AG10803 (cell line): ENCODE measurements around the gene MICALL2.

ENCODE experiments used
- DNase-seq: peaks from one replicate; pipeline ENCODE4 v3.0.0; 2010; ENCODE audit warnings: low read depth
- H3K4me3 ChIP-seq: 2 replicates; pipeline ENCODE4 v1.5.1; 2011; ENCODE audit warnings: mild to moderate bottlenecking, low read length, control low read depth
- CTCF ChIP-seq: conservative IDR thresholded peaks from 2 replicates; pipeline ENCODE4 v1.5.1; 2011; ENCODE audit warnings: mild to moderate bottlenecking, low read length, control low read depth, inconsistent platforms

Gene MICALL2

GRCh38 chr7:1485156-1485555 lies 25.9 kb upstream of the MICALL2 start:
- DNase-seq = no peak
- no peak overlapping the region for H3K4me3 ChIP-seq
- TF ChIP-seq CTCF = no peak

DNA sequence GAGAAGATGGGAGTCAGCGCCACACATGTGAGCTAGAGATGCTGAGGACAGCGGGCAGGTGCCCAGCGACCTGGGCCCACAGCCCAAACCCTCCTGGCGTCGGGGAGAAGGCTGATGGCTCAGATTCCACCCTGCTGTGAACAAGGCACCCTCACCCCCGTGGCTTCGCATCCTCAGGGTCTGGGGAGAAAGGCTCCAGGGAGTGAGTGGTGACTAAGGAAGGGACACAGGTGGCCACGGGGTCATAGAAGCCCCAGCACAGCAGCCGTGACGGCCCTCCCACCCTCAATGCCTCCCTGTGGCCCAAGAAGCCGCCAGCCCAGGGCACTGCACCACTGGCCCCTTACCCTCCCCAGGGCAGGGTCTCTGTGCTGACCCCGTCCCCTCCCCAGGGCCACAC lies 25.3 kb upstream of the MICALL2 start:
- DNase-seq = no peak
- no peak for TF ChIP-seq CTCF
- no peak overlapping the region for H3K4me3 ChIP-seq

GRCh38 chr7:1483536-1484505 lies 24.6 kb upstream of the MICALL2 start:
- DNase-seq = no peak
- H3K4me3 ChIP-seq = no peak overlapping the region
- TF ChIP-seq CTCF = no peak

DNA sequence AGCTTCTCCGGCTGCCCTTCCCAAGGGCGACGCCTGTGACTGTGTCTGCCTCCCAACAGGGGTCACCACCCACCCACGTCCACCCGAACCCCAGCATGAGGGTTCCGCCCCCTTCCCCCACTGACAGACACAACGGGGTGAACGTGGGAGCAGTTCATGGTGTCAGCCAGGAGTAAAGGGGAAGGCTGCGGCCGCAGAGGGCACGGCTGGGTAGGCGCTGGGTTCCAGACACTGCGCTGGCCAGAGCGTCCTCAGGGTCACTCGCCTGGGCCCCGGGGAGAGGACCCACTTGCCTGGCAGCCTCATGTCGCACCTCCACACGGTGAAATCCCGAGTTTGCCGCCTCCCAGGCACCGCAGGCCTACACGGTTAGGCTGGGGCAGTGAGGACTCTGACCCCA lies 23.8 kb upstream of the MICALL2 start:
- TF ChIP-seq CTCF = no peak
- no peak for DNase-seq
- no peak overlapping the region for H3K4me3 ChIP-seq

DNA sequence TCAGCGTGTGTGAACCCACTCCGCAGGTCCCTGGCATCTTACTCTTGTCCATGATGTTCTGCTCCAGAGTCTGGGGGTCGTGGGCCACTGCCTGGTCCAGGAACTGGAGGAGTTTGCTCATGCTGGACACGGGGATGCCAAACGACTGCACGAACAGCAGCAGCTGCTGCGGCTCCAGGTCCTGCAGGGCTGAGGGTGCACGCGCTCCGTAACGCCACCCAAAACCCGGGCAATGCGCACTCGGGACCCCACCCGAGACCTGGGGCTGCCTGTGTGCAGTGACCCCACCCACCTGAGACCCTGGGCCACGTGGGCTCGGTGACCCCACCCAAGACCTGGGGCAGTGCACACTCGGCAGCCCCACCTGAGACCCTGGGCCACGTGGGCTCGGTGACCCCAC lies 22.0 kb upstream of the MICALL2 start:
- H3K4me3 ChIP-seq = no peak overlapping the region
- TF ChIP-seq CTCF = no peak
- DNase-seq = no peak

DNA sequence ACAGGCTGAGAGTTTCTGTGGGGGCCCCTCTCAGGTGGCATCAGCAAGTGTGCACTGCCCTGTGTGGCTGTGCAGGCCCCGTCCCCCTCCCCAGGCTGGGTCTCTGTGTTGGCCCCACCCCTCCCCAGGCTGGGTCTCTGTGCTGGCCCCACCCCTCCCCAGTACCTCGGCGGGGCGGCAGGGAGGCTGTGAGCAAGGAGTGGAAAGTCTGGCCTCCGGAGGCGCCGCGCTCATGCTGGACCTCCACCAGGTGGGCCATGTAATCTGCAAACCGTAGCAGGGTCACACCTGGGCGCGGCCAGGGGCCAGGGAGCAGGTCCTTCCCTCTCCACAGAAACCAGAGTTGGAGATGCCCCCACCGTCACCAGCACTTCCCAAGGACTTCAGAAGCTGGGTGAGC lies 21.4 kb upstream of the MICALL2 start:
- no peak for TF ChIP-seq CTCF
- no peak overlapping the region for H3K4me3 ChIP-seq

DNA sequence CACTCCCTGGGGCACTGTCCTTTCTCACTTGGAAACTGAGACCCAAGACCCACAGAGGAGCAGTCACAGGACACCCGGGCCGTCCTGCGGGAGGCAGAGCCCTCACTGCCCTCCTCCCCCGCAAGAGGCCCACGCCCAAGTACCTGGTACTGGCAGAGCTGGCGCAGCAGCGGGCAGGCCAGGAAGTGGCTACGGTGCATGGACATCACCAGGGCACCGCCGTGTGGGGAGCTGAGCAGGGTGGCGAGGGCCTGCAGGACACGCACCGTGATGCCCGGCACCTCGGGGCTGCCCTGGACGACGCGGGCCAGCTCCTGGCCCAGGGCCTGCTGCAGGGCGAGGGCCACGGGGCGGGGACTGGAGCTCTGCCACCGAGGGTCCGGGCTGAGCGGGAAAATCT lies 20.0 kb upstream of the MICALL2 start:
- no peak for TF ChIP-seq CTCF
- DNase-seq = no peak

More for the DNA sequence above, 21.4 kb upstream of the MICALL2 start:
- no peak for DNase-seq

More for the DNA sequence above, 20.0 kb upstream of the MICALL2 start:
- no peak overlapping the region for H3K4me3 ChIP-seq
